K562 (cell line): Measurements from ENCODE around the gene MATN4. TPM values are rescaled to one million over a fixed set of nuclear protein-coding genes. Genes with fewer than 3 reads are reported as not detected.

Experiments used
- ATAC-seq: fragments of 200-7000 bp; cut with Tn5 transposase; 3 replicates; pipeline ENCODE4 v1.9.1; 2020; ENCODE audit warnings: moderate library complexity
- BruUV-seq: library from RNA; stranded (reverse); fragments of 400-500 nt; replicated peaks from 2 replicates; lab custom pipeline; 2021; lab: Mats Ljungman, UMichigan
- CTCF ChIA-PET: fragments of 300-600 bp; formaldehyde crosslinking; extraction: SDS; loops from one replicate; lab custom pipeline; 2021; ENCODE audit warnings: low intra/inter-chr PET ratio; lab: Yijun Ruan, JAX
- POLR2A ChIA-PET: fragments of 300-600, 350-650 bp; sonication (Branson Sonifier 250); formaldehyde crosslinking; extraction: SDS; loops from one replicate; lab custom pipeline; 2021; ENCODE audit warnings: antibody characterized with exemption, inconsistent platforms; lab: Yijun Ruan, JAX
- DNase-seq, 4 experiments: peaks; one replicate each; pipeline versions ENCODE4 v3.0.0 to v3.0.0-alpha.2; 2011 to 2018; ENCODE audit warnings: low spot score in 3 of 4, mixed read lengths in 3 of 4; ENCODE audit errors: extremely low read depth in 1 of 4
- FAIRE-seq: peaks from 2 replicates; lab custom pipeline; 2011; peaks lifted over from hg19 to GRCh38; lab: Jason Lieb, UNC
- H2AFZ ChIP-seq: 2 replicates; pipeline ENCODE4 v1.6.0; 2011; ENCODE audit warnings: low read depth, low read length, control low read depth, inconsistent platforms
- H3K27ac ChIP-seq: fragments of 200-600 bp; 3 replicates; pipeline ENCODE4 v1.8.0; 2011; ENCODE audit warnings: low read depth, mild to moderate bottlenecking, control low read depth, inconsistent platforms, low read length, moderate library complexity, mixed read lengths; ENCODE audit errors: extremely low read depth
- H3K27me3 ChIP-seq, 2 experiments: fragments of 300-600 bp in 1 of 2; 2 replicates in 1 of 2; 3 replicates in 1 of 2; pipeline versions ENCODE4 v1.6.0 to v1.8.0; 2011; ENCODE audit warnings: inconsistent platforms in 2 of 2, low read length in 2 of 2, mild to moderate bottlenecking in 1 of 2, mixed read lengths in 1 of 2, moderate library complexity in 1 of 2; ENCODE audit not compliant: control insufficient read depth in 2 of 2, insufficient read depth in 2 of 2
- H3K36me3 ChIP-seq: fragments of 300-600 bp; 3 replicates; pipeline ENCODE4 v1.8.0; 2011; ENCODE audit warnings: mild to moderate bottlenecking, low read length, inconsistent platforms; ENCODE audit not compliant: control insufficient read depth, insufficient read depth
- H3K4me1 ChIP-seq, 2 experiments: fragments of 200-600 bp in 1 of 2; replicated peaks in 1 of 2; 2 replicates in 1 of 2; 3 replicates in 1 of 2; pipeline versions ENCODE4 v1.5.1 to v1.8.0; 2011; ENCODE audit warnings: inconsistent platforms in 2 of 2, low read length in 2 of 2, mild to moderate bottlenecking in 1 of 2, mixed read lengths in 1 of 2, moderate library complexity in 1 of 2; ENCODE audit not compliant: control insufficient read depth in 2 of 2, insufficient read depth in 2 of 2
- H3K4me2 ChIP-seq: 2 replicates; pipeline ENCODE4 v1.6.1; 2011; ENCODE audit warnings: low read length, control low read depth, inconsistent platforms, mixed read lengths; ENCODE audit not compliant: insufficient read depth
- H3K4me3 ChIP-seq: fragments of 200-600 bp; sonication (generic), shearing (Covaris generic); 2 replicates; pipeline ENCODE4 v1.5.1; 2016; ENCODE audit warnings: control low read depth, inconsistent platforms
- H3K79me2 ChIP-seq: fragments of 200-600 bp; 3 replicates; pipeline ENCODE4 v1.8.0; 2011; ENCODE audit warnings: low read length, inconsistent platforms; ENCODE audit not compliant: control insufficient read depth, insufficient read depth
- H3K9ac ChIP-seq, 2 experiments: 2 replicates each; pipeline versions ENCODE4 v1.6.0 to v1.6.1; 2011; ENCODE audit warnings: low read depth in 2 of 2, low read length in 2 of 2, control low read depth in 1 of 2, inconsistent platforms in 1 of 2, mild to moderate bottlenecking in 1 of 2, mixed read lengths in 1 of 2; ENCODE audit not compliant: insufficient read depth in 1 of 2
- H3K9me1 ChIP-seq: one replicate; pipeline ENCODE4 v1.6.0; 2011; ENCODE audit warnings: inconsistent platforms, mild to moderate bottlenecking, low read length, moderate library complexity; ENCODE audit not compliant: control insufficient read depth, insufficient read depth
- H3K9me3 ChIP-seq: replicated peaks from 2 replicates; pipeline ENCODE4 v1.5.1; 2011; ENCODE audit warnings: low read depth, low read length, inconsistent platforms; ENCODE audit not compliant: control insufficient read depth, insufficient read depth
- H4K20me1 ChIP-seq: replicated peaks from 2 replicates; pipeline ENCODE4 v1.6.1; 2011; ENCODE audit warnings: low read length, inconsistent platforms, mixed read lengths; ENCODE audit not compliant: control insufficient read depth, insufficient read depth
- CBFA2T2 ChIP-seq: fragments of 450-650 bp; conservative IDR thresholded peaks from 2 replicates; pipeline ENCODE4 v1.6.1; 2017; ENCODE audit warnings: mild to moderate bottlenecking
- CBFA2T3 ChIP-seq: fragments of 450-650 bp; IDR thresholded peaks from 2 replicates; pipeline ENCODE4 v1.6.1; 2017
- ETV5 ChIP-seq: sonication (generic); formaldehyde crosslinking; IDR thresholded peaks from 2 replicates; pipeline ENCODE4 v1.4.0; 2020; ENCODE audit warnings: low read depth, mild to moderate bottlenecking, missing genetic modification reagents
- MAZ ChIP-seq, 2 experiments: fragments of 450-650 bp in 1 of 2; sonication (generic) in 1 of 2; formaldehyde crosslinking; IDR thresholded peaks in 1 of 2; conservative IDR thresholded peaks in 1 of 2; 2 replicates each; pipeline versions ENCODE4 v1.4.0 to v1.5.0; 2020; ENCODE audit warnings: mild to moderate bottlenecking in 1 of 2, missing genetic modification reagents in 1 of 2
- MCM3 ChIP-seq: fragments of 450-650 bp; IDR thresholded peaks from 2 replicates; pipeline ENCODE4 v1.6.1; 2016
- NCOA6 ChIP-seq: fragments of 450-650 bp; IDR thresholded peaks from 2 replicates; pipeline ENCODE4 v1.6.1; 2017; ENCODE audit warnings: mild to moderate bottlenecking
- NFXL1 ChIP-seq: fragments of 450-650 bp; formaldehyde crosslinking; IDR thresholded peaks from 2 replicates; pipeline ENCODE4 v1.4.0; 2021; ENCODE audit warnings: mild to moderate bottlenecking
- POLR3A ChIP-seq: IDR thresholded peaks from 2 replicates; pipeline ENCODE4 v1.6.1; 2011; ENCODE audit warnings: borderline replicate concordance, mild to moderate bottlenecking, moderate library complexity; ENCODE audit not compliant: insufficient read length, insufficient read depth; ENCODE audit errors: extremely low read depth
- PTBP1 ChIP-seq: fragments of 200-400 bp; formaldehyde crosslinking; IDR thresholded peaks from 2 replicates; pipeline ENCODE4 v1.6.1; 2017; ENCODE audit warnings: low read depth, low read length
- RFX1 ChIP-seq: fragments of 450-650 bp; IDR thresholded peaks from 2 replicates; pipeline ENCODE4 v1.6.1; 2016; ENCODE audit warnings: mild to moderate bottlenecking, moderate library complexity
- RFX5 ChIP-seq: IDR thresholded peaks from 2 replicates; pipeline ENCODE4 v1.6.1; 2011; ENCODE audit warnings: low read depth, mild to moderate bottlenecking, improper control_type of control experiment, low read length
- SNIP1 ChIP-seq: fragments of 450-650 bp; IDR thresholded peaks from 2 replicates; pipeline ENCODE4 v1.7.1; 2017; ENCODE audit warnings: low read depth, mild to moderate bottlenecking
- TOE1 ChIP-seq, 2 experiments: fragments of 450-650 bp in 1 of 2; sonication (generic) in 1 of 2; formaldehyde crosslinking in 1 of 2; IDR thresholded peaks; 2 replicates each; pipeline versions ENCODE4 v1.7.1 to v1.8.0; 2016 to 2022; ENCODE audit warnings: borderline replicate concordance in 2 of 2, mild to moderate bottlenecking in 2 of 2, antibody characterized with exemption in 1 of 2, inconsistent platforms in 1 of 2, low read depth in 1 of 2, missing genetic modification reagents in 1 of 2, moderate library complexity in 1 of 2
- ZBTB7A ChIP-seq: IDR thresholded peaks from 2 replicates; pipeline ENCODE4 v1.6.1; 2011; ENCODE audit warnings: low read depth, mild to moderate bottlenecking, low read length, moderate library complexity, borderline replicate concordance; ENCODE audit not compliant: control insufficient read depth
- ZNF75A ChIP-seq: fragments of 450-650 bp; formaldehyde crosslinking; IDR thresholded peaks from 2 replicates; pipeline ENCODE4 v1.4.0; 2020; ENCODE audit warnings: mild to moderate bottlenecking
- WGBS: fragments of 100-300 bp; shearing (Covaris generic); methylation state at CpG from one replicate; pipeline ENCODE4 v1.1.6; 2016; ENCODE audit warnings: low coverage, mixed read lengths; ENCODE audit not compliant: insufficient coverage; ENCODE audit errors: missing lambda C conversion rate; 5-methylcytosine and 5-hydroxymethylcytosine counted together
- in situ Hi-C: fragments of 300-500 bp; cut with MboI; formaldehyde crosslinking; loops from 4 replicates; pipeline ENCODE4 v1.15.0; 2018; ENCODE audit warnings: inconsistent platforms, mixed read lengths
- intact Hi-C: fragments of 100-400 bp; cut with micrococcal nuclease; formaldehyde crosslinking; loops from 2 replicates; pipeline ENCODE4 v1.14.2; 2022
- polyA plus RNA-seq, 8 experiments: library from polyadenylated mRNA; depleted of rRNA in 4 of 8; stranded (reverse) in 5 of 8; unstranded in 3 of 8; fragments of >200 nt; fragmentation: Nextera tagmentation in 2 of 8; fragmentation: Illumina TruSeq in 1 of 8; extraction: Ambion mirVana in 2 of 8; extraction: Trizol in 1 of 8; gene quantifications; 2 replicates each; pipeline versions ENCODE4 v1.2.1 to v1.2.3, GENCODE V29; 2011 to 2014; ENCODE audit warnings: inconsistent platforms in 1 of 8, missing spikeins in 1 of 8
- total RNA-seq, 7 experiments: library from RNA; depleted of rRNA in 6 of 7; stranded (reverse); fragments of >200 nt in 6 of 7; fragmentation: Illumina TruSeq in 2 of 7; extraction: Trizol in 2 of 7; gene quantifications; 2 replicates each; pipeline versions ENCODE4 v1.2.1 to v1.2.3, GENCODE V29; 2011 to 2021; ENCODE audit warnings: low replicate concordance in 1 of 7
- TF ChIP-seq, protein P1 (sequence below): fragments of 450-650 bp; IDR thresholded peaks from 2 replicates; pipeline ENCODE4 v1.6.1; 2016
- TF ChIP-seq, protein P2 (sequence below): IDR thresholded peaks from 2 replicates; pipeline ENCODE4 v1.6.1; 2016; ENCODE audit warnings: missing genetic modification characterization, missing compliant biosample characterization
- TF ChIP-seq, protein P3 (sequence below): fragments of 250-450 bp; sonication (Bioruptor Pico); IDR thresholded peaks from 2 replicates; pipeline ENCODE4 v1.8.0; 2021; ENCODE audit warnings: moderate library complexity, mild to moderate bottlenecking, inconsistent platforms
- TF ChIP-seq, protein P4 (sequence below): fragments of 250-450 bp; sonication (Bioruptor Pico); IDR thresholded peaks from 2 replicates; pipeline ENCODE4 v1.9.0; 2021; ENCODE audit warnings: mild to moderate bottlenecking
- TF ChIP-seq, protein P5 (sequence below): sonication (generic); formaldehyde crosslinking; IDR thresholded peaks from 2 replicates; pipeline ENCODE4 v1.8.0; 2022; ENCODE audit warnings: missing genetic modification reagents, mild to moderate bottlenecking, moderate library complexity, borderline replicate concordance

The MATN4 gene
- total and polyA plus RNA-seq, 9 of the 15 experiments (the other 6 are each of a cell fraction or from before 2014, with no cell fraction given) = 0.09 TPM; not detected in 8

DNA sequence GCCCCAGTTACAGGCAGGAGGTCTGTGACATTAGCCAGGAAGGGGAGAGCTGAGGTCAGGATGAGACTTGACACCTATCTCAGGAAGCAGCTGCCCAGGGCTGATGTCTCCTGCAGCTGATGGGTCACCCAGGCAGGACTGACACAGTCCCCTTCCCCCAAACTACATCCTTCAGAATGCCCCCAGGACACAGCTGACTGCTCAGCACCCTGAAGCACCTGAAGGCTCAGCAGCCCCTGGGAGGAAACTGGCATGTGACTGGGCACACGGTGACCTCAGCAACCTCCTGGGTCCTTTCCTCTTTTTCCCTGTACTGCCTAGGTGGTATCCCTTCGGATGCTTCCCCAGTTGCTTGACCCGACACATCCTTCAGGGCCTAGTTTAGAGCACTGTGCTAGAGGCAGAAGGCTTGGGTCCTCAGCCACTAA, 38.2 kb upstream of the MATN4 start:
- peak overlapping the region in 1 of 2 experiments; percentile 60; a peak in 1 of 4 replicates for H3K9ac ChIP-seq
- H3K9me3 ChIP-seq = no peaks in the 10 kb centered on the region
- POLR2A ChIA-PET = interaction anchor here (0.6 to 2.3 kb wide), 7 partner anchors 10 to 1343 kb away, joined by 3 to 32 read pairs (median 4); partner anchors contain the start of genes SYS1 and TP53RK
- no peaks in the 10 kb centered on the region for H3K9me1 ChIP-seq
- DNase-seq (peak in 2 of 4 experiments; percentile 32 to 37), FAIRE-seq (no peak), ATAC-seq (no peak)
- H3K79me2 ChIP-seq = peaks cover 15% of the 10 kb centered on the region; the same call in 2 of the 3 replicates
- in situ Hi-C loops (no loop called here), intact Hi-C loops (no loop called here)
- H3K27me3 ChIP-seq = no peaks in the 10 kb centered on the region
- no peak overlapping the region for H3K27ac ChIP-seq
- no peak overlapping the region for H3K4me3 ChIP-seq
- peaks cover 45 to 60% of the 10 kb centered on the region in 2 experiments for H3K4me1 ChIP-seq
- no peak overlapping the region for H3K4me2 ChIP-seq
- CTCF ChIA-PET = no interaction called here
- 57% methylated on average over 3 of the region's 3 CpGs for WGBS
- H3K36me3 ChIP-seq = no peaks in the 10 kb centered on the region; the same call in 2 of the 3 replicates
- BruUV-seq = no TSS peak
- no peak overlapping the region for H2AFZ ChIP-seq
- H4K20me1 ChIP-seq = peaks cover 7% of the 10 kb centered on the region; the same call in 1 of the 2 replicates
- TF ChIP-seq, protein P1, sequence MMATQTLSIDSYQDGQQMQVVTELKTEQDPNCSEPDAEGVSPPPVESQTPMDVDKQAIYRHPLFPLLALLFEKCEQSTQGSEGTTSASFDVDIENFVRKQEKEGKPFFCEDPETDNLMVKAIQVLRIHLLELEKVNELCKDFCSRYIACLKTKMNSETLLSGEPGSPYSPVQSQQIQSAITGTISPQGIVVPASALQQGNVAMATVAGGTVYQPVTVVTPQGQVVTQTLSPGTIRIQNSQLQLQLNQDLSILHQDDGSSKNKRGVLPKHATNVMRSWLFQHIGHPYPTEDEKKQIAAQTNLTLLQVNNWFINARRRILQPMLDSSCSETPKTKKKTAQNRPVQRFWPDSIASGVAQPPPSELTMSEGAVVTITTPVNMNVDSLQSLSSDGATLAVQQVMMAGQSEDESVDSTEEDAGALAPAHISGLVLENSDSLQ = peak; percentile 19; the same call in 1 of the 2 replicates
- TF ChIP-seq ETV5 (CRISPR knock-in tag) = 0 out of 2 replicates have a peak, but pooled peaks have one; percentile 42
- TF ChIP-seq MAZ (CRISPR knock-in tag; conservative IDR thresholded peaks at IDR 0.05 in 1 of 2, IDR thresholded peaks at IDR 0.05 in 1 of 2) = no peak
- no peak for TF ChIP-seq ZNF75A (CRISPR knock-in tag)
- peak; percentile 48 for TF ChIP-seq CBFA2T2
- no peak for TF ChIP-seq POLR3A
- TF ChIP-seq NCOA6 = no peak
- no peak for TF ChIP-seq ZBTB7A
- TF ChIP-seq, protein P2, sequence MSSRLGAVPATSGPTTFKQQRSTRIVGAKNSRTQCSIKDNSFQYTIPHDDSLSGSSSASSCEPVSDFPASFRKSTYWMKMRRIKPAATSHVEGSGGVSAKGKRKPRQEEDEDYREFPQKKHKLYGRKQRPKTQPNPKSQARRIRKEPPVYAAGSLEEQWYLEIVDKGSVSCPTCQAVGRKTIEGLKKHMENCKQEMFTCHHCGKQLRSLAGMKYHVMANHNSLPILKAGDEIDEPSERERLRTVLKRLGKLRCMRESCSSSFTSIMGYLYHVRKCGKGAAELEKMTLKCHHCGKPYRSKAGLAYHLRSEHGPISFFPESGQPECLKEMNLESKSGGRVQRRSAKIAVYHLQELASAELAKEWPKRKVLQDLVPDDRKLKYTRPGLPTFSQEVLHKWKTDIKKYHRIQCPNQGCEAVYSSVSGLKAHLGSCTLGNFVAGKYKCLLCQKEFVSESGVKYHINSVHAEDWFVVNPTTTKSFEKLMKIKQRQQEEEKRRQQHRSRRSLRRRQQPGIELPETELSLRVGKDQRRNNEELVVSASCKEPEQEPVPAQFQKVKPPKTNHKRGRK (tag) = no peak
- TF ChIP-seq PTBP1 = no peak
- no peak for TF ChIP-seq TOE1 (IDR thresholded peaks at IDR 0.05; ENCODE audit: borderline replicate concordance)
- TF ChIP-seq TOE1 (CRISPR knock-in tag; IDR thresholded peaks at IDR 0.05; ENCODE audit: borderline replicate concordance, low read depth) = no peak
- TF ChIP-seq CBFA2T3 = peak; percentile 67
- no peak for TF ChIP-seq NFXL1 (CRISPR knock-in tag)
- no peak for TF ChIP-seq RFX1
- no peak for TF ChIP-seq SNIP1
- no peak for TF ChIP-seq MCM3
- TF ChIP-seq, protein P3, sequence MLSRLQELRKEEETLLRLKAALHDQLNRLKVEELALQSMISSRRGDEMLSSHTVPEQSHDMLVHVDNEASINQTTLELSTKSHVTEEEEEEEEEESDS (CRISPR knock-in tag) = no peak
- TF ChIP-seq RFX5 = no peak
- TF ChIP-seq, protein P4, sequence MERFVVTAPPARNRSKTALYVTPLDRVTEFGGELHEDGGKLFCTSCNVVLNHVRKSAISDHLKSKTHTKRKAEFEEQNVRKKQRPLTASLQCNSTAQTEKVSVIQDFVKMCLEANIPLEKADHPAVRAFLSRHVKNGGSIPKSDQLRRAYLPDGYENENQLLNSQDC (CRISPR knock-in tag) = no peak
- TF ChIP-seq, protein P5, sequence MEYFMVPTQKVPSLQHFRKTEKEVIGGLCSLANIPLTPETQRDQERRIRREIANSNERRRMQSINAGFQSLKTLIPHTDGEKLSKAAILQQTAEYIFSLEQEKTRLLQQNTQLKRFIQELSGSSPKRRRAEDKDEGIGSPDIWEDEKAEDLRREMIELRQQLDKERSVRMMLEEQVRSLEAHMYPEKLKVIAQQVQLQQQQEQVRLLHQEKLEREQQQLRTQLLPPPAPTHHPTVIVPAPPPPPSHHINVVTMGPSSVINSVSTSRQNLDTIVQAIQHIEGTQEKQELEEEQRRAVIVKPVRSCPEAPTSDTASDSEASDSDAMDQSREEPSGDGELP (CRISPR knock-in tag) = peak; percentile 39; the same call in 1 of the 2 replicates
